Fibroblast of lung (primary cell): Measurements from ENCODE around the gene TACR1. TPM values are rescaled to one million over a fixed set of nuclear protein-coding genes. Genes with fewer than 3 reads are reported as not detected.

Experiments used
- DNase-seq, 2 donors: peaks; one replicate each; pipeline versions ENCODE4 v3.0.0 to v3.0.0-alpha.2; 2010; ENCODE audit warnings: low read depth in 2 of 2
- H2AFZ ChIP-seq: 2 replicates; pipeline ENCODE4 v1.5.1; 2012; ENCODE audit warnings: low read length, control low read depth, inconsistent platforms
- H3K27ac ChIP-seq: 2 replicates; pipeline ENCODE4 v1.5.1; 2011; ENCODE audit warnings: low read length, control low read depth; ENCODE audit not compliant: insufficient read depth
- H3K27me3 ChIP-seq: 2 replicates; pipeline ENCODE4 v1.5.1; 2011; ENCODE audit warnings: mild to moderate bottlenecking, low read length; ENCODE audit not compliant: control insufficient read depth, insufficient read depth
- H3K36me3 ChIP-seq: 2 replicates; pipeline ENCODE4 v1.5.1; 2011; ENCODE audit warnings: low read length; ENCODE audit not compliant: control insufficient read depth, insufficient read depth
- H3K4me1 ChIP-seq: 2 replicates; pipeline ENCODE4 v1.5.1; 2011; ENCODE audit warnings: low read length; ENCODE audit not compliant: control insufficient read depth, insufficient read depth; ENCODE audit errors: extremely low read depth
- H3K4me2 ChIP-seq: 2 replicates; pipeline ENCODE4 v1.5.1; 2011; ENCODE audit warnings: low read length, control low read depth; ENCODE audit not compliant: insufficient read depth; ENCODE audit errors: extremely low read depth
- H3K4me3 ChIP-seq, 4 experiments: fragments of 200-600 bp in 1 of 4; sonication (generic) in 1 of 4; replicated peaks in 1 of 4; 2 replicates each; pipeline ENCODE4 v1.5.1; 2011 to 2016; ENCODE audit warnings: low read length in 4 of 4, low read depth in 3 of 4, mild to moderate bottlenecking in 3 of 4, control low read depth in 2 of 4, inconsistent platforms in 1 of 4, mixed read lengths in 1 of 4; ENCODE audit not compliant: insufficient read depth in 1 of 4; ENCODE audit errors: control extremely low read depth in 1 of 4
- H3K79me2 ChIP-seq: 2 replicates; pipeline ENCODE4 v1.5.1; 2012; ENCODE audit warnings: mild to moderate bottlenecking, low read length, inconsistent platforms; ENCODE audit not compliant: control insufficient read depth, insufficient read depth
- H3K9ac ChIP-seq: 2 replicates; pipeline ENCODE4 v1.5.1; 2011; ENCODE audit warnings: mild to moderate bottlenecking, low read length, control low read depth; ENCODE audit not compliant: insufficient read depth
- H3K9me3 ChIP-seq: 2 replicates; pipeline ENCODE4 v1.5.1; 2012; ENCODE audit warnings: low read depth, low read length; ENCODE audit not compliant: control insufficient read depth, insufficient read depth
- H4K20me1 ChIP-seq: 2 replicates; pipeline ENCODE4 v1.5.1; 2011; ENCODE audit warnings: low read length; ENCODE audit not compliant: control insufficient read depth, insufficient read depth; ENCODE audit errors: extremely low read depth
- EZH2 ChIP-seq: IDR thresholded peaks from 2 replicates; pipeline ENCODE4 v1.5.1; 2012; ENCODE audit warnings: low read length, control low read depth, mild to moderate bottlenecking; ENCODE audit errors: missing control alignments
- polyA plus RNA-seq, 2 donors: library from polyadenylated mRNA; depleted of rRNA in 1 of 2; stranded (reverse) in 1 of 2; unstranded in 1 of 2; fragments of >200 nt; gene quantifications; 2 replicates each; pipeline ENCODE4 v1.2.1, GENCODE V29; 2011 to 2012; ENCODE audit warnings: missing spikeins in 1 of 2
- total RNA-seq: library from RNA; depleted of rRNA; stranded (reverse); fragments of >200 nt; gene quantifications from 2 replicates; pipeline ENCODE4 v1.2.1, GENCODE V29; 2014
- TF ChIP-seq, protein P1 (sequence below), 2 donors: IDR thresholded peaks in 1 of 2; conservative IDR thresholded peaks in 1 of 2; 1 replicate in 1 of 2; 2 replicates in 1 of 2; pipeline ENCODE4 v1.5.1; 2011 to 2012; ENCODE audit warnings: low read length in 2 of 2, control low read depth in 1 of 2, inconsistent platforms in 1 of 2, low read depth in 1 of 2, mild to moderate bottlenecking in 1 of 2

TACR1 gene
- total and polyA plus RNA-seq, 2 donors (not counting 1 experiment from before 2014, with no cell fraction given) = 0.05 to 0.17 TPM

DNA sequence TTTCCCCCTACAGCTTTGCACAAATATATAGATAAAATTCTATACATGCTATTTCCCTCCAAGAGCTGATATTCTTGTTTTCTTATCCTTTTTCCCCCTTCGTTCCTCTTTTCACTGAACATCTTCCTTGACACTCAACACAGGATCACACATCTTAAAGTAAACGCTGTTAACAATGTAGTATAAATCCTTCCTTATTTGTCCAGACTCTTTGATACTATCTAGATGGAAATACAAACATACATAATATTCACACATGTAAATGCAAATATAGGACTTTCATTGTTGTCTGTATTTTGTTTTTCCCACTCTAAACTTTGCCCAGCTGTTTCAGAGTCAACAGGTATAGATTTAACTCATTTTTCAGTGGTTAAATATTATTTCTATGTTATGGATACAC is 3.0 kb upstream of the TACR1 start:
- H3K4me3 ChIP-seq = no peak overlapping the region
- DNase-seq = no peak
- H3K9me3 ChIP-seq = no peaks in the 10 kb centered on the region
- H3K4me1 ChIP-seq = peaks cover 9% of the 10 kb centered on the region
- H3K79me2 ChIP-seq = no peaks in the 10 kb centered on the region
- H2AFZ ChIP-seq = no peak overlapping the region
- H3K27me3 ChIP-seq = peaks cover 16% of the 10 kb centered on the region
- no peaks in the 10 kb centered on the region for H3K36me3 ChIP-seq
- TF ChIP-seq EZH2 = no peak
- TF ChIP-seq, protein P1, sequence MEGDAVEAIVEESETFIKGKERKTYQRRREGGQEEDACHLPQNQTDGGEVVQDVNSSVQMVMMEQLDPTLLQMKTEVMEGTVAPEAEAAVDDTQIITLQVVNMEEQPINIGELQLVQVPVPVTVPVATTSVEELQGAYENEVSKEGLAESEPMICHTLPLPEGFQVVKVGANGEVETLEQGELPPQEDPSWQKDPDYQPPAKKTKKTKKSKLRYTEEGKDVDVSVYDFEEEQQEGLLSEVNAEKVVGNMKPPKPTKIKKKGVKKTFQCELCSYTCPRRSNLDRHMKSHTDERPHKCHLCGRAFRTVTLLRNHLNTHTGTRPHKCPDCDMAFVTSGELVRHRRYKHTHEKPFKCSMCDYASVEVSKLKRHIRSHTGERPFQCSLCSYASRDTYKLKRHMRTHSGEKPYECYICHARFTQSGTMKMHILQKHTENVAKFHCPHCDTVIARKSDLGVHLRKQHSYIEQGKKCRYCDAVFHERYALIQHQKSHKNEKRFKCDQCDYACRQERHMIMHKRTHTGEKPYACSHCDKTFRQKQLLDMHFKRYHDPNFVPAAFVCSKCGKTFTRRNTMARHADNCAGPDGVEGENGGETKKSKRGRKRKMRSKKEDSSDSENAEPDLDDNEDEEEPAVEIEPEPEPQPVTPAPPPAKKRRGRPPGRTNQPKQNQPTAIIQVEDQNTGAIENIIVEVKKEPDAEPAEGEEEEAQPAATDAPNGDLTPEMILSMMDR (conservative IDR thresholded peaks at IDR 0.05 in 1 of 2, IDR thresholded peaks at IDR 0.05 in 1 of 2; ENCODE audit: low read depth in 1 of 2, low read length in 2 of 2) = no peak
- H4K20me1 ChIP-seq = no peaks in the 10 kb centered on the region
- H3K9ac ChIP-seq = no peak overlapping the region
- H3K27ac ChIP-seq = no peak overlapping the region
- no peak overlapping the region for H3K4me2 ChIP-seq

DNA sequence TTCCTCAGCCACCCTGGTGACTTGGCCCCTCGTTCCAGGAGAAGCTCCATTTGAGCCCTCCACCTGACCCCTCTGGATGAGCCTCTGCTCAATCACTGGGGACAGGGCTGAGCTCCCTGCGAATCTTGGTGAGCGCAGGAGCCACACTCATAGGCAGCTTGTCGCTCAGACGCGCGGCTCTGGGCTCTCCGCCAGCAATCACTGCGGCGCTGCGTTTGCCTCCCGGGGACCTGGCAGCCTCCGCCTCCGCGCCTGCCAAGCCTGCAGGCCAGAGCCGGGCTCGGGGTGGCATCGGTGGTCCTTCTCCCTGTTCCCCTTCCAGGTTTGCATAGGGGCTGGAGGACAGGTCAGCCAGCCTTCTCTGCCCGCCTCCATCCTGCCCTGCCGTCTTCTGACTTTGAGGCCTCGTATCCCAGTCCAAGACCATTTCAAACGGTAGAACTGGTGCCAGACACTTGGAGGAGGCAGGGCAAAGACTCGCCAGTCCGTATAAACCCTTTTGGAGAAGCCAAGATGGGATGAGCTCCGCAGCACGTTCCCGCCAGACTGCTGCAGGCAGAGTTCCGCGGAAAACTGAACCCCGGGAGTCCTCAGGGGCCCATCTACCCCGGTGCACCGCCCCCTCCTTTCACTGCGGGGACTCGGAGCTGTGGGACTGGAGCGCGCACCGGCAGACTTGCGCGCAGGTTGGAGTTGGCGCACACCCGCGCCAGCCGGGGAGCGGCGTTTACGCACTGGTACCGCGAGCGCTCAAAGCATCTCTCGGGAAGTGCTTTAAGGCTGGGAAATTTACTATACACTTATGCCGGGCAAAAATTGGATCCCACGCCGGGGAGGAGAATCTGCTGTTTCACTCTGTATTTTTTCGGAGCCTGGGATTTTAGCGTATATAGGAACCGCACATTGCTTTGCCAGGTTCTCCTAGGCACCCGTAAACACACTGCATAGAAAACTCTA is 1.1 kb upstream of the TACR1 start:
- Histone ChIP-seq H2AFZ (peak overlapping the region; percentile 59), H3K79me2 (no peaks in the 10 kb centered on the region), H3K4me3 (peak overlapping the region; percentile 14 to 57 (median 52)), H3K36me3 (no peaks in the 10 kb centered on the region), H3K9me3 (no peaks in the 10 kb centered on the region), H3K4me1 (peaks cover 9% of the 10 kb centered on the region), H3K27ac (no peak overlapping the region), H3K27me3 (peaks cover 20% of the 10 kb centered on the region), H4K20me1 (no peaks in the 10 kb centered on the region), H3K4me2 (peak overlapping the region; percentile 96), H3K9ac (no peak overlapping the region)
- TF ChIP-seq, protein P1 (conservative IDR thresholded peaks at IDR 0.05 in 1 of 2, IDR thresholded peaks at IDR 0.05 in 1 of 2; ENCODE audit: low read depth in 1 of 2, low read length in 2 of 2) = no peak
- TF ChIP-seq EZH2 = no peak
- peak; percentile 42 to 58 for DNase-seq

DNA sequence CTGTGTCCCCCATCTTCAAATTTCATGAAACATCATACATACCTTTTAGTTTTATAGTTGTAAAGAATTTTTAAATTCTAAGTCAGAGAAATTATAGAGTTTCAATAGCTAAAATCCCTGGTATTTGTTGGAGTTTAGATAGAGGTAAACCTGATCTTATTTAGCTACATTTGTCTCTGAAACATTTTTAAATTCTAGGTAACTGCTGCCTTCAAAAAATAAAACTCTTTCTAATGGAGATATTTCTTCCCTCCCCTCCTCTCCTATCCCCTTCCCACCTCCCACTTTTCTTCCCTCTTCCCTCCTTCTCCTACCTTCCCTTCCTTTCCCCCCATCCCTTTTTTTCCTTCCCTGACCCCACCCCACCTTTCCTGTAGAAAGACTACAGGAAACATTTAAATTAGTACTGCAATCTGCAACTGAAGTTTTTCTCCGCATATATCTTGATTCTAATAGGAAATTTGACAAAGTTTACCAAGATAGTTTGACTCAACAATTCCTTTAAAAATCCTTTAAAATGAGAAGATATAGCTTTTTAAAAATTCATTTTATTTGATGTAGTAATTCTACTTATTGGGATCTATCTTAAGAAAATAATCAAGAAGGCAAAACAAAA is 4.1 kb downstream of the TACR1 start:
- Histone ChIP-seq H3K4me1 (peaks cover 5% of the 10 kb centered on the region), H3K9ac (no peak overlapping the region), H3K4me2 (no peak overlapping the region), H3K4me3 (no peak overlapping the region), H3K27me3 (peaks cover 16% of the 10 kb centered on the region), H4K20me1 (no peaks in the 10 kb centered on the region), H3K9me3 (no peaks in the 10 kb centered on the region), H3K79me2 (no peaks in the 10 kb centered on the region), H3K27ac (no peak overlapping the region), H3K36me3 (no peaks in the 10 kb centered on the region), H2AFZ (no peak overlapping the region)
- DNase-seq = no peak
- no peak for TF ChIP-seq EZH2
- TF ChIP-seq, protein P1 (conservative IDR thresholded peaks at IDR 0.05 in 1 of 2, IDR thresholded peaks at IDR 0.05 in 1 of 2; ENCODE audit: low read depth in 1 of 2, low read length in 2 of 2) = no peak
